HepG2 (cell line): ENCODE data around the gene TMEM218. TPM values are rescaled to one million over a fixed set of nuclear protein-coding genes. Genes with fewer than 3 reads are reported as not detected.

ENCODE experiments used
- ATAC-seq: fragments of 200-7000 bp; cut with Tn5 transposase; 3 replicates; pipeline ENCODE4 v1.9.1; 2020; ENCODE audit warnings: mild to moderate bottlenecking, moderate library complexity
- BruUV-seq: library from RNA; stranded (reverse); fragments of 400-500 nt; replicated peaks from 2 replicates; lab custom pipeline; 2021; lab: Mats Ljungman, UMichigan
- CTCF ChIA-PET: fragments of 300-600 bp; formaldehyde crosslinking; extraction: SDS; loops from one replicate; lab custom pipeline; 2021; ENCODE audit warnings: low total read pairs, inconsistent platforms, low intra/inter-chr PET ratio; lab: Yijun Ruan, JAX
- POLR2A ChIA-PET: fragments of 350-600 bp; sonication (Branson Sonifier 250); formaldehyde crosslinking; loops from one replicate; lab custom pipeline; 2020; ENCODE audit warnings: antibody characterized with exemption, inconsistent platforms; lab: Yijun Ruan, JAX
- DNase-seq: peaks from one replicate; pipeline ENCODE4 v3.0.0-alpha.2; 2015; ENCODE audit warnings: low spot score
- FAIRE-seq: peaks from 3 replicates; lab custom pipeline; 2011; peaks lifted over from hg19 to GRCh38; lab: Jason Lieb, UNC
- H2AFZ ChIP-seq: one replicate; pipeline ENCODE4 v1.6.1; 2011; ENCODE audit warnings: low read length, inconsistent platforms
- H3K27ac ChIP-seq: fragments of 300-600 bp; 3 replicates; pipeline ENCODE4 v1.8.0; 2011; ENCODE audit warnings: mixed run types, mild to moderate bottlenecking, mixed read lengths, low read length, inconsistent platforms; ENCODE audit not compliant: insufficient read depth; ENCODE audit errors: extremely low read length
- H3K27me3 ChIP-seq, 2 experiments: fragments of 200-600 bp in 1 of 2; 2 replicates in 1 of 2; 3 replicates in 1 of 2; pipeline versions ENCODE4 v1.6.0 to v1.8.0; 2011; ENCODE audit warnings: low read length in 2 of 2, mild to moderate bottlenecking in 2 of 2, moderate library complexity in 2 of 2, inconsistent platforms in 1 of 2; ENCODE audit not compliant: insufficient read depth in 2 of 2, control insufficient read depth in 1 of 2
- H3K36me3 ChIP-seq, 2 experiments: fragments of 200-600 bp in 1 of 2; replicated peaks in 1 of 2; 2 replicates in 1 of 2; 3 replicates in 1 of 2; pipeline versions ENCODE4 v1.5.1 to v1.8.0; 2011; ENCODE audit warnings: low read length in 2 of 2, inconsistent platforms in 1 of 2; ENCODE audit not compliant: insufficient read depth in 2 of 2, control insufficient read depth in 1 of 2
- H3K4me1 ChIP-seq: 2 replicates; pipeline ENCODE4 v1.5.1; 2012; ENCODE audit warnings: low read length, inconsistent platforms; ENCODE audit not compliant: insufficient read depth
- H3K4me2 ChIP-seq: 2 replicates; pipeline ENCODE4 v1.6.0; 2011; ENCODE audit warnings: low read depth, low read length, inconsistent platforms
- H3K4me3 ChIP-seq, 3 experiments: fragments of 200-600 bp in 1 of 3; sonication (generic), shearing (Covaris generic) in 1 of 3; replicated peaks in 1 of 3; 2 replicates each; pipeline ENCODE4 v1.5.1; 2011 to 2016; ENCODE audit warnings: low read length in 3 of 3, inconsistent platforms in 2 of 3, low read depth in 2 of 3, mild to moderate bottlenecking in 2 of 3, control low read depth in 1 of 3, mixed read lengths in 1 of 3; ENCODE audit not compliant: insufficient read depth in 1 of 3
- H3K79me2 ChIP-seq: one replicate; pipeline ENCODE4 v1.6.1; 2011; ENCODE audit warnings: low read length, inconsistent platforms; ENCODE audit not compliant: insufficient read depth
- H3K9ac ChIP-seq: 2 replicates; pipeline ENCODE4 v1.6.0; 2011; ENCODE audit warnings: mild to moderate bottlenecking, low read depth, low read length, inconsistent platforms; ENCODE audit not compliant: insufficient read depth
- H3K9me3 ChIP-seq: 2 replicates; pipeline ENCODE4 v1.5.1; 2012; ENCODE audit warnings: mild to moderate bottlenecking, low read length
- H4K20me1 ChIP-seq: 2 replicates; pipeline ENCODE4 v1.6.0; 2011; ENCODE audit warnings: inconsistent platforms, mild to moderate bottlenecking, low read length, moderate library complexity; ENCODE audit not compliant: insufficient read depth
- ATF1 ChIP-seq: IDR thresholded peaks from 2 replicates; pipeline ENCODE4 v1.6.1; 2016; ENCODE audit warnings: mild to moderate bottlenecking, control low read depth
- CENPBD1 ChIP-seq: sonication (generic); formaldehyde crosslinking; IDR thresholded peaks from 2 replicates; pipeline ENCODE4 v1.8.0; 2022; ENCODE audit warnings: missing genetic modification reagents, low read depth, mild to moderate bottlenecking, borderline replicate concordance
- CHD2 ChIP-seq: IDR thresholded peaks from 2 replicates; pipeline ENCODE4 v1.6.1; 2011; ENCODE audit warnings: low read depth, low read length, improper control_type of control experiment
- FOXK2 ChIP-seq: fragments of 450-650 bp; IDR thresholded peaks from 2 replicates; pipeline ENCODE4 v1.6.1; 2016
- GLI4 ChIP-seq: sonication (generic); formaldehyde crosslinking; IDR thresholded peaks from 2 replicates; pipeline ENCODE4 v1.5.1; 2020; ENCODE audit warnings: missing genetic modification reagents, mild to moderate bottlenecking, moderate library complexity, borderline replicate concordance
- HNF4A ChIP-seq: sonication (generic); formaldehyde crosslinking; IDR thresholded peaks from 2 replicates; pipeline ENCODE4 v1.4.0; 2020; ENCODE audit warnings: missing genetic modification reagents
- MATR3 ChIP-seq: sonication (generic); formaldehyde crosslinking; IDR thresholded peaks from 2 replicates; pipeline ENCODE4 v1.4.0; 2020; ENCODE audit warnings: missing genetic modification reagents
- NFYB ChIP-seq: sonication (generic); formaldehyde crosslinking; IDR thresholded peaks from 2 replicates; pipeline ENCODE4 v1.4.0; 2020; ENCODE audit warnings: missing genetic modification reagents
- SCMH1 ChIP-seq: sonication (generic); formaldehyde crosslinking; IDR thresholded peaks from 2 replicates; pipeline ENCODE4 v1.9.0; 2021; ENCODE audit warnings: missing genetic modification reagents, mild to moderate bottlenecking, borderline replicate concordance
- SIN3B ChIP-seq: fragments of 150-350 bp; IDR thresholded peaks from 2 replicates; pipeline ENCODE4 v1.6.1; 2014; ENCODE audit warnings: low read length
- SMARCE1 ChIP-seq: fragments of 450-650 bp; IDR thresholded peaks from 2 replicates; pipeline ENCODE4 v1.6.1; 2017; ENCODE audit warnings: borderline replicate concordance
- ZFX ChIP-seq: sonication (generic); formaldehyde crosslinking; IDR thresholded peaks from 2 replicates; pipeline ENCODE4 v1.4.0; 2020; ENCODE audit warnings: mild to moderate bottlenecking, low read depth, missing genetic modification reagents, moderate library complexity
- ZNF251 ChIP-seq: sonication (generic); formaldehyde crosslinking; IDR thresholded peaks from 2 replicates; pipeline ENCODE4 v1.9.0; 2021; ENCODE audit warnings: mild to moderate bottlenecking, missing genetic modification reagents
- ZNF264 ChIP-seq: sonication (generic); formaldehyde crosslinking; IDR thresholded peaks from 2 replicates; pipeline ENCODE4 v1.4.0; 2020; ENCODE audit warnings: missing genetic modification reagents
- ZNF552 ChIP-seq: sonication (generic); formaldehyde crosslinking; IDR thresholded peaks from 2 replicates; pipeline ENCODE4 v1.9.0; 2022; ENCODE audit warnings: missing genetic modification reagents, mild to moderate bottlenecking, borderline replicate concordance
- ZNF761 ChIP-seq: sonication (generic); formaldehyde crosslinking; conservative IDR thresholded peaks from 2 replicates; pipeline ENCODE4 v1.4.0; 2020; ENCODE audit warnings: mild to moderate bottlenecking, missing genetic modification reagents
- WGBS: methylation state at CpG from one replicate; pipeline ENCODE4 v1.1.6; 2017; ENCODE audit warnings: low lambda C conversion rate; 5-methylcytosine and 5-hydroxymethylcytosine counted together
- in situ Hi-C: cut with HindIII; loops from 2 replicates; pipeline ENCODE4 v1.10.0; 2017; ENCODE audit warnings: low pct_unique_long_range_greater_than_20kb; ENCODE audit not compliant: extremely low pct_ligation_motif_present
- intact Hi-C: fragments of 100-400 bp; cut with micrococcal nuclease; formaldehyde crosslinking; loops from one replicate; pipeline ENCODE4 v1.10.0; 2022; ENCODE audit not compliant: unreplicated experiment
- polyA plus RNA-seq, 8 experiments: library from polyadenylated mRNA; depleted of rRNA in 3 of 8; stranded (reverse) in 7 of 8; unstranded in 1 of 8; fragments of >200 nt; fragmentation: Illumina TruSeq in 4 of 8; extraction: Trizol in 4 of 8; gene quantifications; 2 replicates each; pipeline versions ENCODE4 v1.2.1 to v1.2.3, GENCODE V29; 2011 to 2016; ENCODE audit warnings: low read depth in 4 of 8, missing spikeins in 1 of 8, mixed read lengths in 1 of 8; ENCODE audit not compliant: insufficient read depth in 1 of 8
- total RNA-seq, 5 experiments: library from RNA; depleted of rRNA; stranded (reverse); fragments of >200 nt; fragmentation: Illumina TruSeq; extraction: Trizol; gene quantifications; 2 replicates each; pipeline ENCODE4 v1.2.3, GENCODE V29; 2016; ENCODE audit warnings: low read depth in 1 of 5
- TF ChIP-seq, protein P1 (sequence below): sonication (generic); formaldehyde crosslinking; IDR thresholded peaks from 2 replicates; pipeline ENCODE4 v1.9.0; 2022; ENCODE audit warnings: missing genetic modification reagents, mild to moderate bottlenecking, borderline replicate concordance
- TF ChIP-seq, protein P2 (sequence below): sonication (generic); IDR thresholded peaks from 2 replicates; pipeline ENCODE4 v1.6.1; 2016; ENCODE audit warnings: low read depth, borderline replicate concordance

TMEM218 gene
- total and polyA plus RNA-seq, 2 of the 13 experiments (the other 11 are each of a cell fraction or from before 2014, with no cell fraction given), result 11.8 to 14.0 TPM

DNA sequence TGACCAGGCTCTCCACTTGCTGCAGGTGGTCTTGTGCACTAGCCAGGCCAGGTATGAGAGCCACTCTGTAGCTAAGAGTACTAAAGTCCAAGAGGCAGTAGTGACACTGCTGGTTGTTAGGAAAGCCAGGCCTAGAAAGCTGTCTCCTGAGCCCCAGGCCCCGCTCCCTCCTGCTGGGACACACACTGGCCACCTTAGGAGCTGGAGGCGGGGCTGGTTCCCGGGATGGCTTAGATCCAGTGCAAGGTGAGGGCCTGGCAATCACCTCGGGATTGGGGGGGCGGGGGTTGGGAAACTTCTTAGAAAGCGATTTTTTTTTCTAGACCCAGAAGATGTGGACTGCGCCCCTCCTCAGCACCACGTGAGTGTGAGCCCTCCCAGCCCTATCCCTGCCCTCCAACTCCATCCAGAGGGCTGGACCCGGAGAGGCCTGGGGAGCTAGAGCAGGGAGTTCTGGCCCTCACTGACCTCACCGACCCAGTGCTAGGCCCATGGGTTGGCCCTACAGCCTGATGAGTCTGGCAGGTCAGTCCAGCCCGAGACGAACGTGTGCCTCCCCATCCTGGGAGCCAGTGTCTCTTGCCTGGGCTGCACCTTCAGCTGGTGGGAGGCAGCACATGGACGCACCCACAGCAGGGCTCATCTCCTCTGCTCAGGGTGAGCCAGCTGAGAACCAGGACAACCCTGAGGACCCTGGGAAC is 30.2 kb downstream of the TMEM218 start:
- H3K79me2 ChIP-seq, result no peaks in the 10 kb centered on the region
- no peak for TF ChIP-seq HNF4A (CRISPR knock-in tag)
- TF ChIP-seq, protein P1, sequence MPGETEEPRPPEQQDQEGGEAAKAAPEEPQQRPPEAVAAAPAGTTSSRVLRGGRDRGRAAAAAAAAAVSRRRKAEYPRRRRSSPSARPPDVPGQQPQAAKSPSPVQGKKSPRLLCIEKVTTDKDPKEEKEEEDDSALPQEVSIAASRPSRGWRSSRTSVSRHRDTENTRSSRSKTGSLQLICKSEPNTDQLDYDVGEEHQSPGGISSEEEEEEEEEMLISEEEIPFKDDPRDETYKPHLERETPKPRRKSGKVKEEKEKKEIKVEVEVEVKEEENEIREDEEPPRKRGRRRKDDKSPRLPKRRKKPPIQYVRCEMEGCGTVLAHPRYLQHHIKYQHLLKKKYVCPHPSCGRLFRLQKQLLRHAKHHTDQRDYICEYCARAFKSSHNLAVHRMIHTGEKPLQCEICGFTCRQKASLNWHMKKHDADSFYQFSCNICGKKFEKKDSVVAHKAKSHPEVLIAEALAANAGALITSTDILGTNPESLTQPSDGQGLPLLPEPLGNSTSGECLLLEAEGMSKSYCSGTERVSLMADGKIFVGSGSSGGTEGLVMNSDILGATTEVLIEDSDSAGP, result no peak
- 0 out of 2 replicates have a peak, but pooled peaks have one; percentile 17 for TF ChIP-seq ZFX
- no peak for FAIRE-seq

GRCh38 chr11:125080531-125080911 is 30.9 kb downstream of the TMEM218 start:
- H3K9me3 ChIP-seq, result no peaks in the 10 kb centered on the region
- no peak for ATAC-seq
- TF ChIP-seq ZNF251 (CRISPR knock-in tag) (no peak), ZNF761 (CRISPR knock-in tag) (no peak), SIN3B (no peak), NFYB (CRISPR knock-in tag) (no peak), ZNF264 (CRISPR knock-in tag) (no peak), SCMH1 (no peak), ATF1 (CRISPR knock-in tag) (no peak), MATR3 (CRISPR knock-in tag) (no peak), CHD2 (no peak), CENPBD1 (CRISPR knock-in tag) (no peak), FOXK2 (no peak), SMARCE1 (no peak), GLI4 (CRISPR knock-in tag) (no peak), ZNF552 (no peak)
- TF ChIP-seq, protein P2, sequence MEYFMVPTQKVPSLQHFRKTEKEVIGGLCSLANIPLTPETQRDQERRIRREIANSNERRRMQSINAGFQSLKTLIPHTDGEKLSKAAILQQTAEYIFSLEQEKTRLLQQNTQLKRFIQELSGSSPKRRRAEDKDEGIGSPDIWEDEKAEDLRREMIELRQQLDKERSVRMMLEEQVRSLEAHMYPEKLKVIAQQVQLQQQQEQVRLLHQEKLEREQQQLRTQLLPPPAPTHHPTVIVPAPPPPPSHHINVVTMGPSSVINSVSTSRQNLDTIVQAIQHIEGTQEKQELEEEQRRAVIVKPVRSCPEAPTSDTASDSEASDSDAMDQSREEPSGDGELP, result no peak
- H4K20me1 ChIP-seq, result no peaks in the 10 kb centered on the region
- H2AFZ ChIP-seq, result no peak overlapping the region
- H3K4me3 ChIP-seq, result no peak overlapping the region
- no peak overlapping the region for H3K4me2 ChIP-seq
- DNase-seq, result no peak
- peaks cover 26% of the 10 kb centered on the region for H3K4me1 ChIP-seq
- POLR2A ChIA-PET, result no interaction called here
- H3K36me3 ChIP-seq, result no peaks in the 10 kb centered on the region
- intact Hi-C loops (no loop called here), in situ Hi-C loops (no loop called here)
- no peak for FAIRE-seq
- no peaks in the 10 kb centered on the region for H3K79me2 ChIP-seq
- H3K9ac ChIP-seq, result no peak overlapping the region
- no peaks in the 10 kb centered on the region for H3K27me3 ChIP-seq
- CTCF ChIA-PET, result no interaction called here
- BruUV-seq, result no TSS peak
- H3K27ac ChIP-seq, result no peak overlapping the region
- WGBS, result 88% methylated on average over 11 of the region's 12 CpGs

More for the DNA sequence above, 30.2 kb downstream of the TMEM218 start:
- intact Hi-C loops (no loop called here), in situ Hi-C loops (no loop called here)
- no peak overlapping the region for H2AFZ ChIP-seq
- H3K9ac ChIP-seq, result no peak overlapping the region
- no peaks in the 10 kb centered on the region for H3K36me3 ChIP-seq
- no peak overlapping the region for H3K4me2 ChIP-seq
- H4K20me1 ChIP-seq, result no peaks in the 10 kb centered on the region
- ATAC-seq (no peak), DNase-seq (no peak)
- H3K27ac ChIP-seq, result no peak overlapping the region
- ChIA-PET CTCF (no interaction called here), POLR2A (no interaction called here)
- no TSS peak for BruUV-seq
- H3K9me3 ChIP-seq, result no peaks in the 10 kb centered on the region
- no peak overlapping the region for H3K4me3 ChIP-seq
- H3K27me3 ChIP-seq, result no peaks in the 10 kb centered on the region
- no CpG with 5 or more reads among the region's 14 CpGs for WGBS
- H3K4me1 ChIP-seq, result peaks cover 31% of the 10 kb centered on the region
